Jurkat, Clone E6-1 (cell line): Measurements from ENCODE around the gene SRP19.
"Not testable (repeated sequence)": the region's sequence is repeated elsewhere in the genome, so short reads cannot be mapped to it uniquely, and the experiment has no call there.

Source experiments
- DNase-seq: peaks from one replicate; pipeline ENCODE4 v3.0.0-alpha.2; 2011; ENCODE audit warnings: low read depth, low spot score
- H3K4me3 ChIP-seq: 2 replicates; pipeline ENCODE4 v1.5.1; 2011; ENCODE audit warnings: mild to moderate bottlenecking, low read length, control low read depth, moderate library complexity

The SRP19 gene

GRCh38 chr5:112866739-112867138, 5.7 kb downstream of the SRP19 start:
- no peak for DNase-seq
- no peak overlapping the region for H3K4me3 ChIP-seq

GRCh38 chr5:112867411-112867810, 6.3 kb downstream of the SRP19 start:
- no peak overlapping the region for H3K4me3 ChIP-seq

GRCh38 chr5:112869948-112870347, 8.9 kb downstream of the SRP19 start:
- no peak for DNase-seq
- H3K4me3 ChIP-seq, result no peak overlapping the region

More at GRCh38 chr5:112867411-112867810, 6.3 kb downstream of the SRP19 start:
- no peak for DNase-seq

- no peak overlapping the region for H3K4me3 ChIP-seq
- no peak for DNase-seq
These were observed 9.9 kb downstream of the SRP19 start for GRCh38 chr5:112870966-112871365.

- H3K4me3 ChIP-seq, result no peak overlapping the region
These were observed 15.3 kb downstream of the SRP19 start for GRCh38 chr5:112876362-112876761.

GRCh38 chr5:112878101-112878500, 17.0 kb downstream of the SRP19 start:
- no peak overlapping the region for H3K4me3 ChIP-seq

More at GRCh38 chr5:112876362-112876761, 15.3 kb downstream of the SRP19 start:
- no peak for DNase-seq

GRCh38 chr5:112878760-112879159, 17.7 kb downstream of the SRP19 start:
- no peak overlapping the region for H3K4me3 ChIP-seq
- DNase-seq, result peak; percentile 69

More at GRCh38 chr5:112878101-112878500, 17.0 kb downstream of the SRP19 start:
- DNase-seq, result no peak

- no peak overlapping the region for H3K4me3 ChIP-seq
- DNase-seq, result no peak
These were observed 19.3 kb downstream of the SRP19 start for GRCh38 chr5:112880219-112880964.

- H3K4me3 ChIP-seq, result no peak overlapping the region
- no peak for DNase-seq
These were observed 22.1 kb downstream of the SRP19 start for GRCh38 chr5:112883192-112883591.

- DNase-seq, result no peak
- no peak overlapping the region for H3K4me3 ChIP-seq
These were observed 23.9 kb downstream of the SRP19 start for GRCh38 chr5:112885001-112885400.

GRCh38 chr5:112886975-112887374, 25.9 kb downstream of the SRP19 start:
- H3K4me3 ChIP-seq, result no peak overlapping the region
- no peak for DNase-seq

GRCh38 chr5:112892066-112892465, 31.0 kb downstream of the SRP19 start:
- H3K4me3 ChIP-seq, DNase-seq: not testable (repeated sequence)

- no peak for DNase-seq
These were observed 31.7 kb downstream of the SRP19 start for GRCh38 chr5:112892776-112893175.

GRCh38 chr5:112895682-112896081, 34.6 kb downstream of the SRP19 start:
- no peak overlapping the region for H3K4me3 ChIP-seq
- no peak for DNase-seq

More at GRCh38 chr5:112892776-112893175, 31.7 kb downstream of the SRP19 start:
- H3K4me3 ChIP-seq, result no peak overlapping the region

GRCh38 chr5:112902561-112902960, 41.5 kb downstream of the SRP19 start:
- H3K4me3 ChIP-seq, result no peak overlapping the region
- DNase-seq, result no peak

- H3K4me3 ChIP-seq, DNase-seq: not testable (repeated sequence)
These were observed 43.9 kb downstream of the SRP19 start for GRCh38 chr5:112904996-112905395.

GRCh38 chr5:112906637-112907036, 45.5 kb downstream of the SRP19 start:
- no peak for DNase-seq
- H3K4me3 ChIP-seq, result no peak overlapping the region

GRCh38 chr5:112907166-112907631, 46.1 kb downstream of the SRP19 start:
- DNase-seq, result no peak
- H3K4me3 ChIP-seq, result no peak overlapping the region

- no peak overlapping the region for H3K4me3 ChIP-seq
- no peak for DNase-seq
These were observed 47.8 kb downstream of the SRP19 start for GRCh38 chr5:112908854-112909253.

- DNase-seq, result no peak
- H3K4me3 ChIP-seq, result no peak overlapping the region
These were observed 49.4 kb downstream of the SRP19 start for GRCh38 chr5:112910529-112910928.

- no peak for DNase-seq
- no peak overlapping the region for H3K4me3 ChIP-seq
These were observed 53.5 kb downstream of the SRP19 start for GRCh38 chr5:112914584-112914983.
